OCI-LY1 (cell line): ENCODE results near the gene FAM50A.

ENCODE experiments used
- H2AFZ ChIP-seq: fragments of 200-600 bp; sonication (generic), shearing (Covaris generic); 2 replicates; pipeline ENCODE4 v1.6.0; 2014; ENCODE audit warnings: antibody characterized with exemption, mild to moderate bottlenecking, low read length
- H3F3A ChIP-seq: fragments of 200-600 bp; sonication (generic), shearing (Covaris generic); 2 replicates; pipeline ENCODE4 v1.6.0; 2014; ENCODE audit warnings: mild to moderate bottlenecking, antibody characterized with exemption, low read length, moderate library complexity; ENCODE audit not compliant: insufficient read depth
- H3K27ac ChIP-seq: fragments of 200-600 bp; sonication (generic); 2 replicates; pipeline ENCODE4 v1.5.1; 2014; ENCODE audit warnings: low read length, mixed run types, mild to moderate bottlenecking, low read depth; ENCODE audit not compliant: poor library complexity, severe bottlenecking
- H3K27me3 ChIP-seq: fragments of 200-600 bp; sonication (generic); 2 replicates; pipeline ENCODE4 v1.6.0; 2014; ENCODE audit warnings: antibody characterized with exemption, mild to moderate bottlenecking, low read length, moderate library complexity; ENCODE audit not compliant: insufficient read depth
- H3K36me3 ChIP-seq: fragments of 200-600 bp; sonication (generic); 2 replicates; pipeline ENCODE4 v1.6.1; 2014; ENCODE audit warnings: mild to moderate bottlenecking, antibody characterized with exemption, low read length, moderate library complexity, mixed read lengths; ENCODE audit not compliant: insufficient read depth
- H3K4me1 ChIP-seq: fragments of 200-600 bp; sonication (generic); 2 replicates; pipeline ENCODE4 v1.5.1; 2014; ENCODE audit warnings: mild to moderate bottlenecking, low read length, moderate library complexity; ENCODE audit not compliant: insufficient read depth, severe bottlenecking
- H3K4me2 ChIP-seq: fragments of 200-600 bp; sonication (generic), shearing (Covaris generic); 2 replicates; pipeline ENCODE4 v1.6.1; 2014; ENCODE audit warnings: low read length
- H3K4me3 ChIP-seq: fragments of 200-600 bp; sonication (generic); 2 replicates; pipeline ENCODE4 v1.5.1; 2014; ENCODE audit warnings: low read length, low read depth, mild to moderate bottlenecking, mixed read lengths; ENCODE audit not compliant: poor library complexity, severe bottlenecking
- H3K79me2 ChIP-seq: fragments of 200-600 bp; shearing (Covaris generic); 2 replicates; pipeline ENCODE4 v1.6.1; 2016; ENCODE audit warnings: mixed run types, low read length, mixed read lengths; ENCODE audit not compliant: insufficient read depth
- H3K9ac ChIP-seq: fragments of 200-600 bp; sonication (generic), shearing (Covaris generic); 2 replicates; pipeline ENCODE4 v1.6.1; 2014; ENCODE audit warnings: mild to moderate bottlenecking, low read length, mixed read lengths
- H3K9me2 ChIP-seq: fragments of 200-600 bp; sonication (generic), shearing (Covaris generic); 2 replicates; pipeline ENCODE4 v1.6.1; 2014; ENCODE audit warnings: low read depth, mild to moderate bottlenecking, low read length, mixed read lengths
- H3K9me3 ChIP-seq: fragments of 200-600 bp; shearing (Covaris generic); 2 replicates; pipeline ENCODE4 v1.6.1; 2014; ENCODE audit warnings: low read length, mixed read lengths
- H4K20me1 ChIP-seq: fragments of 200-600 bp; sonication (generic), shearing (Covaris generic); 2 replicates; pipeline ENCODE4 v1.6.0; 2016; ENCODE audit warnings: mild to moderate bottlenecking, low read length; ENCODE audit not compliant: insufficient read depth
- EZH2 ChIP-seq: fragments of 200-600 bp; sonication (generic), shearing (Covaris generic); IDR thresholded peaks from 2 replicates; pipeline ENCODE4 v1.8.0; 2017; ENCODE audit warnings: borderline replicate concordance, mixed run types, mild to moderate bottlenecking, antibody characterized with exemption, low read length, moderate library complexity, mixed read lengths
- TF ChIP-seq, protein P1 (sequence below): fragments of 200-600 bp; sonication (generic), shearing (Covaris generic); IDR thresholded peaks from 2 replicates; pipeline ENCODE4 v1.5.1; 2017; ENCODE audit warnings: mild to moderate bottlenecking, antibody characterized with exemption, low read length, moderate library complexity, mixed read lengths

The FAM50A gene

DNA sequence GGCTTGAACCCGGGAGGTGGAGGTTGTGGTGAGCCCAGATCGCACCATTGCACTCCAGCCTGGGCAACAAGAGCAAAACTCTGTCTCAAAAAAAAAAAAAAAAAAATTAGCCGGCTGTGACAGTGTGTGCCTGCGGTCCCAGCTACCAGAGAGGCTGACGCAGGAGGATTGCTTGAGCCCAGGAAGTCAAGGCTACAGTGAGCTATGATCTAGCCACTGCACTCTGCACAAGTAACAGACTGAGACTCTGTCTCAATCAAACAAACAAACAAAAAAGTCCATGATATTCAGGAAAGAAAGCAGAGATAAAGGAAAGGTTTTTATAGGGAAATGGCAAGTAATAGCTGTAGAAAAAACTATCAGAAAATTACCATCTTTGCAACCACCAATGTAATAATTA lies 37.3 kb downstream of the FAM50A start:
- no peak for TF ChIP-seq EZH2
- TF ChIP-seq, protein P1, sequence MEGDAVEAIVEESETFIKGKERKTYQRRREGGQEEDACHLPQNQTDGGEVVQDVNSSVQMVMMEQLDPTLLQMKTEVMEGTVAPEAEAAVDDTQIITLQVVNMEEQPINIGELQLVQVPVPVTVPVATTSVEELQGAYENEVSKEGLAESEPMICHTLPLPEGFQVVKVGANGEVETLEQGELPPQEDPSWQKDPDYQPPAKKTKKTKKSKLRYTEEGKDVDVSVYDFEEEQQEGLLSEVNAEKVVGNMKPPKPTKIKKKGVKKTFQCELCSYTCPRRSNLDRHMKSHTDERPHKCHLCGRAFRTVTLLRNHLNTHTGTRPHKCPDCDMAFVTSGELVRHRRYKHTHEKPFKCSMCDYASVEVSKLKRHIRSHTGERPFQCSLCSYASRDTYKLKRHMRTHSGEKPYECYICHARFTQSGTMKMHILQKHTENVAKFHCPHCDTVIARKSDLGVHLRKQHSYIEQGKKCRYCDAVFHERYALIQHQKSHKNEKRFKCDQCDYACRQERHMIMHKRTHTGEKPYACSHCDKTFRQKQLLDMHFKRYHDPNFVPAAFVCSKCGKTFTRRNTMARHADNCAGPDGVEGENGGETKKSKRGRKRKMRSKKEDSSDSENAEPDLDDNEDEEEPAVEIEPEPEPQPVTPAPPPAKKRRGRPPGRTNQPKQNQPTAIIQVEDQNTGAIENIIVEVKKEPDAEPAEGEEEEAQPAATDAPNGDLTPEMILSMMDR = no peak
- H3K27ac ChIP-seq = peak overlapping the region; percentile 66
- H3K9me2 ChIP-seq = no peaks in the 10 kb centered on the region
- H3K27me3 ChIP-seq = no peaks in the 10 kb centered on the region
- H3K79me2 ChIP-seq = no peaks in the 10 kb centered on the region
- H2AFZ ChIP-seq = no peak overlapping the region
- peaks cover 23% of the 10 kb centered on the region for H3K36me3 ChIP-seq
- peaks cover 62% of the 10 kb centered on the region for H3K4me1 ChIP-seq
- H3K4me2 ChIP-seq = peak overlapping the region; percentile 61; the same call in 1 of the 2 replicates
- no peaks in the 10 kb centered on the region for H3F3A ChIP-seq
- no peaks in the 10 kb centered on the region for H3K9me3 ChIP-seq
- H3K4me3 ChIP-seq = no peak overlapping the region
- no peaks in the 10 kb centered on the region for H4K20me1 ChIP-seq
- no peak overlapping the region; the same call in 1 of the 2 replicates for H3K9ac ChIP-seq

DNA sequence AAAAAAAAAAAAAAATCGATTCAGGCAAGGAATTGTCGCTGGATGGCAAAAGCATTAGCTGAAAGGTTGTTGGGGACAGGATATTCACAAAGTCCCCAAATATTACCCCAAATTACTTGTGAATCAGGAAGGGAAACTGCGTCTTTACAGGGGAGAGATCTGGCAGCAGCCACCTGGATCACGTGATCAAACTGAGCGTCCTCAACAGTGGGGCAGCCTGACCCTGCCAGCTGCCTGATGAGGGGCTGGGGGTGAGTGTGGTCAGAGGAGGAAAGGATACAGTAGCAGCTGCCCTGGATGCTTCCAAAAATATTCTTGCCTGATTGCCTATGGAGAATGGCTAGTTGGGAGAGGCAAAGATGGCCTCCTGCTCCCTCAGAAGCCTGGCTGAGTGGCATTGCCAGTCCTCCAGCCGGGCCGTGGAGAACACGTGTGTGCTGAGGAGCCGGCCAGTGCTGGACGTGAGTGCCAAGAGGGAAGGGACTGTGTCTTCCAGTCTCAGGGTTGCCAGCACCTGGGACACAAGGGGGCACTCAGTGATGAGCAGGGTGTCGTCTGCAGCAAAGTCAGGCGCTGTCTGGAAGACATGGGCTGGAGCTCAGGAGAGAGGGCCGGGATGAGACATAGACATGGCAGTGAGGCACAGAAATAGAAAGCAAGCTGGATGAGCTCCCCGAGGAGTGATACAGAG lies 38.1 kb downstream of the FAM50A start:
- H2AFZ ChIP-seq = peak overlapping the region; percentile 91; the same call in 1 of the 2 replicates
- no peaks in the 10 kb centered on the region for H3K79me2 ChIP-seq
- H3K9me2 ChIP-seq = no peaks in the 10 kb centered on the region
- peak overlapping the region; percentile 65 for H3K27ac ChIP-seq
- peak overlapping the region; percentile 46 for H3K9ac ChIP-seq
- no peaks in the 10 kb centered on the region for H3K9me3 ChIP-seq
- H3K27me3 ChIP-seq = no peaks in the 10 kb centered on the region
- H3K4me1 ChIP-seq = peaks cover 62% of the 10 kb centered on the region
- H3K4me3 ChIP-seq = peak overlapping the region; percentile 13
- no peaks in the 10 kb centered on the region for H4K20me1 ChIP-seq
- peak overlapping the region; percentile 61 for H3K4me2 ChIP-seq
- H3K36me3 ChIP-seq = peaks cover 23% of the 10 kb centered on the region
- no peak for TF ChIP-seq EZH2
- TF ChIP-seq, protein P1 = no peak
- H3F3A ChIP-seq = no peaks in the 10 kb centered on the region

DNA sequence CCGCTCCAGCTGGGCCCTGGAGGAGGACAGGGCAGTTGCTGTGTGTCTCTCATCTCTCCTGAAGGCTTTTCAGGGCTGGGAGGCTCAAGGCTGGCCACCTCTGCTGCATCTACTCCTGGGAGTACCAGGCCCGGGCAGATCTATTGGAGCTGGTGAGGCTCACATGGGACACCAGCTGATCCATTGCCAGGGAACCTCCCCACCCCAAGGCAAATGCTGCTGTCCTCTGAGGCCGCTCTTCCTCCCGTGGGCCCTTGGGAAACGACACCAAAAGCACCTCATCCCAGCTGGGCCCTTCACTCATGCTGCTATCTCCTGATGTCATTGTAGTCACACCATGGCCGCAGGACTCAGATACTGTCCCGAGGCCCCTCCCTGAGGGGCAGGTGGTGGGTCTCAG lies 38.8 kb downstream of the FAM50A start:
- Histone ChIP-seq H3K27ac (no peak overlapping the region), H3K9ac (no peak overlapping the region; the same call in 1 of the 2 replicates), H3K9me2 (no peaks in the 10 kb centered on the region), H3K27me3 (no peaks in the 10 kb centered on the region), H3K4me1 (peaks cover 61% of the 10 kb centered on the region), H3K36me3 (peaks cover 23% of the 10 kb centered on the region), H4K20me1 (no peaks in the 10 kb centered on the region), H2AFZ (no peak overlapping the region), H3K9me3 (no peaks in the 10 kb centered on the region), H3K79me2 (no peaks in the 10 kb centered on the region), H3K4me3 (no peak overlapping the region), H3F3A (no peaks in the 10 kb centered on the region), H3K4me2 (no peak overlapping the region)
- TF ChIP-seq, protein P1 = no peak
- TF ChIP-seq EZH2 = no peak
